H9 (cell line): ENCODE data around the gene NR3C2. TPM values are rescaled to one million over a fixed set of nuclear protein-coding genes. Genes with fewer than 3 reads are reported as not detected.

Experiments used
- DNase-seq: peaks from one replicate; pipeline ENCODE4 v3.0.0-alpha.2; 2017
- H2AFZ ChIP-seq: one replicate; pipeline ENCODE4 v1.6.1; 2013; ENCODE audit warnings: mild to moderate bottlenecking, low read length, control low read depth, moderate library complexity
- H2AK5ac ChIP-seq: 2 replicates; pipeline ENCODE4 v1.6.1; 2013; ENCODE audit warnings: low read length, control low read depth, mixed read lengths; ENCODE audit not compliant: insufficient read length
- H2BK120ac ChIP-seq: one replicate; pipeline ENCODE4 v1.6.1; 2013; ENCODE audit warnings: low read depth, mild to moderate bottlenecking, low read length, control low read depth, inconsistent platforms; ENCODE audit not compliant: poor library complexity, severe bottlenecking
- H2BK12ac ChIP-seq: 2 replicates; pipeline ENCODE4 v1.6.1; 2013; ENCODE audit warnings: low read length, control low read depth, mixed read lengths, low read depth; ENCODE audit not compliant: insufficient read length
- H2BK15ac ChIP-seq: 2 replicates; pipeline ENCODE4 v1.6.1; 2013; ENCODE audit warnings: low read depth, low read length, control low read depth
- H2BK20ac ChIP-seq: one replicate; pipeline ENCODE4 v1.6.1; 2013; ENCODE audit warnings: low read depth, mild to moderate bottlenecking, low read length, control low read depth, inconsistent platforms; ENCODE audit not compliant: poor library complexity, severe bottlenecking
- H2BK5ac ChIP-seq: 2 replicates; pipeline ENCODE4 v1.6.1; 2013; ENCODE audit warnings: low read length, control low read depth, mixed read lengths; ENCODE audit not compliant: insufficient read length
- H3K14ac ChIP-seq: 2 replicates; pipeline ENCODE4 v1.6.1; 2013; ENCODE audit warnings: low read length, control low read depth; ENCODE audit not compliant: insufficient read depth
- H3K18ac ChIP-seq: 2 replicates; pipeline ENCODE4 v1.6.1; 2013; ENCODE audit warnings: low read depth, mild to moderate bottlenecking, mixed read lengths, low read length, control low read depth; ENCODE audit not compliant: insufficient read length
- H3K23ac ChIP-seq: 2 replicates; pipeline ENCODE4 v1.6.1; 2013; ENCODE audit warnings: low read length, control low read depth, mixed read lengths, low read depth; ENCODE audit not compliant: insufficient read length
- H3K23me2 ChIP-seq: 2 replicates; pipeline ENCODE4 v1.6.1; 2013; ENCODE audit warnings: low read depth, mild to moderate bottlenecking, mixed read lengths, low read length, control low read depth; ENCODE audit not compliant: insufficient read length, poor library complexity, severe bottlenecking
- H3K27ac ChIP-seq: 2 replicates; pipeline ENCODE4 v1.5.1; 2013; ENCODE audit warnings: low read length, control low read depth, mixed read lengths, low read depth; ENCODE audit not compliant: insufficient read length
- H3K27me3 ChIP-seq: 2 replicates; pipeline ENCODE4 v1.6.1; 2013; ENCODE audit warnings: low read length, control low read depth, inconsistent platforms; ENCODE audit not compliant: insufficient read depth
- H3K4ac ChIP-seq: 2 replicates; pipeline ENCODE4 v1.6.1; 2013; ENCODE audit warnings: low read depth, mild to moderate bottlenecking, control low read depth, inconsistent platforms, low read length, moderate library complexity
- H3K4me1 ChIP-seq: 2 replicates; pipeline ENCODE4 v1.6.1; 2013; ENCODE audit warnings: low read length, control low read depth, inconsistent platforms; ENCODE audit not compliant: insufficient read depth
- H3K4me2 ChIP-seq: 2 replicates; pipeline ENCODE4 v1.6.1; 2013; ENCODE audit warnings: low read length, control low read depth, mixed read lengths; ENCODE audit not compliant: insufficient read length, insufficient read depth
- H3K56ac ChIP-seq: 2 replicates; pipeline ENCODE4 v1.6.1; 2013; ENCODE audit warnings: low read depth, mild to moderate bottlenecking, mixed read lengths, low read length, control low read depth; ENCODE audit not compliant: insufficient read length
- H3K79me1 ChIP-seq: 2 replicates; pipeline ENCODE4 v1.6.1; 2013; ENCODE audit warnings: low read depth, mild to moderate bottlenecking, moderate library complexity, low read length, control low read depth, inconsistent platforms; ENCODE audit not compliant: insufficient read depth, poor library complexity, severe bottlenecking
- H3K79me2 ChIP-seq: 2 replicates; pipeline ENCODE4 v1.6.1; 2013; ENCODE audit warnings: low read length, control low read depth, inconsistent platforms; ENCODE audit not compliant: insufficient read depth
- H3K9ac ChIP-seq: 2 replicates; pipeline ENCODE4 v1.6.1; 2013; ENCODE audit warnings: low read length, control low read depth, mixed read lengths; ENCODE audit not compliant: insufficient read length; ENCODE audit errors: extremely low read depth
- H3K9me3 ChIP-seq: one replicate; pipeline ENCODE4 v1.6.1; 2013; ENCODE audit warnings: low read depth, low read length, inconsistent platforms; ENCODE audit not compliant: control insufficient read depth
- H3T11ph ChIP-seq: one replicate; pipeline ENCODE4 v1.6.1; 2013; ENCODE audit warnings: mild to moderate bottlenecking, low read length, control low read depth, inconsistent platforms
- H4K20me1 ChIP-seq: one replicate; pipeline ENCODE4 v1.6.1; 2013; ENCODE audit not compliant: control insufficient read depth, insufficient read length, insufficient read depth
- H4K5ac ChIP-seq: 2 replicates; pipeline ENCODE4 v1.6.1; 2013; ENCODE audit warnings: low read depth, mild to moderate bottlenecking, mixed read lengths, low read length, control low read depth; ENCODE audit not compliant: insufficient read length
- H4K8ac ChIP-seq: replicated peaks from 2 replicates; pipeline ENCODE4 v1.6.1; 2013; ENCODE audit warnings: low read length, control low read depth, mixed read lengths, low read depth; ENCODE audit not compliant: insufficient read length
- H4K91ac ChIP-seq: 2 replicates; pipeline ENCODE4 v1.6.1; 2013; ENCODE audit warnings: low read depth, mild to moderate bottlenecking, moderate library complexity, mixed read lengths, low read length, control low read depth; ENCODE audit not compliant: insufficient read length
- H3K27ac Mint-ChIP-seq, 3 experiments: 2 replicates in 2 of 3; 3 replicates in 1 of 3; pipeline ENCODE4 v1.8.0; 2020 to 2021; ENCODE audit warnings: mixed read lengths in 3 of 3, mild to moderate bottlenecking in 1 of 3, moderate library complexity in 1 of 3
- H3K27me3 Mint-ChIP-seq: 2 replicates; pipeline ENCODE4 v1.8.0; 2021; ENCODE audit warnings: low read depth, mild to moderate bottlenecking, moderate library complexity, mixed read lengths
- H3K36me3 Mint-ChIP-seq, 3 experiments: 2 replicates in 2 of 3; 3 replicates in 1 of 3; pipeline ENCODE4 v1.8.0; 2020 to 2021; ENCODE audit warnings: low read depth in 3 of 3, mixed read lengths in 3 of 3; ENCODE audit not compliant: insufficient read depth in 1 of 3
- H3K4me1 Mint-ChIP-seq, 2 experiments: 2 replicates each; pipeline ENCODE4 v1.8.0; 2020; ENCODE audit warnings: mixed read lengths in 2 of 2
- H3K4me3 Mint-ChIP-seq, 2 experiments: 2 replicates in 1 of 2; 3 replicates in 1 of 2; pipeline ENCODE4 v1.8.0; 2020 to 2021; ENCODE audit warnings: mild to moderate bottlenecking in 2 of 2, mixed read lengths in 2 of 2, moderate library complexity in 1 of 2
- H3K9me3 Mint-ChIP-seq, 2 experiments: 2 replicates in 1 of 2; 3 replicates in 1 of 2; pipeline ENCODE4 v1.8.0; 2020; ENCODE audit warnings: mild to moderate bottlenecking in 2 of 2, mixed read lengths in 2 of 2, moderate library complexity in 1 of 2
- CTCF ChIP-seq: fragments of 200-600 bp; sonication (generic); conservative IDR thresholded peaks from 3 replicates; pipeline ENCODE4 v1.8.0; 2021; ENCODE audit warnings: antibody characterized with exemption, mild to moderate bottlenecking
- WGBS: extraction: QIAGEN DNeasy Blood & Tissue Kit; methylation state at CpG from one replicate; pipeline ENCODE4 v1.1.7; 2013; ENCODE audit warnings: missing lambda C conversion rate, low lambda C conversion rate, mixed read lengths; ENCODE audit not compliant: insufficient read length; ENCODE audit errors: extremely low coverage; 5-methylcytosine and 5-hydroxymethylcytosine counted together
- total RNA-seq: library from RNA; stranded (reverse); gene quantifications from 2 replicates; pipeline ENCODE4 v1.2.1, GENCODE V29; 2021

Gene NR3C2
- total RNA-seq, 1 experiment from 2014 or later, result 1.4 TPM

- WGBS, result no CpG with 5 or more reads among the region's 1 CpG
- no peaks in the 10 kb centered on the region for H3K23me2 ChIP-seq
- H3K27ac Mint-ChIP-seq, result no peak overlapping the region; a peak in 1 of 7 replicates
- no peak overlapping the region for H3K56ac ChIP-seq
- H4K20me1 ChIP-seq, result no peaks in the 10 kb centered on the region
- H4K91ac ChIP-seq, result no peak overlapping the region
- H3K27me3 Mint-ChIP-seq, result no peaks in the 10 kb centered on the region
- H2BK5ac ChIP-seq, result no peak overlapping the region
- no peak overlapping the region for H3K4me3 Mint-ChIP-seq
- peaks cover 12 to 19% of the 10 kb centered on the region in 2 experiments for H3K4me1 Mint-ChIP-seq
- H2BK15ac ChIP-seq, result no peak overlapping the region
- TF ChIP-seq CTCF, result no peak
- H3K4me2 ChIP-seq, result no peak overlapping the region
- H4K8ac ChIP-seq, result no peak overlapping the region
- no peaks in the 10 kb centered on the region for H3K36me3 Mint-ChIP-seq
- H2BK120ac ChIP-seq, result no peak overlapping the region
- DNase-seq, result no peak
- H3K9me3 ChIP-seq, result no peaks in the 10 kb centered on the region
- no peak overlapping the region for H2AK5ac ChIP-seq
- H3K14ac ChIP-seq, result no peak overlapping the region
- no peaks in the 10 kb centered on the region for H3K27me3 ChIP-seq
- H3K79me1 ChIP-seq, result no peaks in the 10 kb centered on the region
- H2BK12ac ChIP-seq, result no peak overlapping the region
- no peak overlapping the region for H3K9ac ChIP-seq
- H4K5ac ChIP-seq, result no peak overlapping the region
- H3K23ac ChIP-seq, result no peak overlapping the region
- H3K79me2 ChIP-seq, result no peaks in the 10 kb centered on the region
- H2BK20ac ChIP-seq, result no peak overlapping the region
- no peak overlapping the region for H3T11ph ChIP-seq
- H3K18ac ChIP-seq, result no peak overlapping the region
- no peak overlapping the region for H3K27ac ChIP-seq
- no peaks in the 10 kb centered on the region for H3K9me3 Mint-ChIP-seq
- H3K4me1 ChIP-seq, result no peaks in the 10 kb centered on the region; the same call in 1 of the 2 replicates
- no peak overlapping the region for H3K4ac ChIP-seq
- H2AFZ ChIP-seq, result no peak overlapping the region
These were observed 237.3 kb downstream of the NR3C2 start for GRCh38 chr4:148204892-148205291.
